Activated T-cell treated with anti-CD3 and anti-CD28 coated beads for 4 hours (primary cell): ENCODE data around the gene WDR38.

Experiments used
- DNase-seq: peaks from one replicate; pipeline ENCODE4 v3.0.0-alpha.2; 2020

The WDR38 gene

GRCh38 chr9:124852829-124853531 lies at the start of gene WDR38:
WDR38 (plus strand) TSS chr9:124853460; CDS start chr9:124853532, 72 bp downstream.
- DNase-seq = peak; percentile 54

DNA sequence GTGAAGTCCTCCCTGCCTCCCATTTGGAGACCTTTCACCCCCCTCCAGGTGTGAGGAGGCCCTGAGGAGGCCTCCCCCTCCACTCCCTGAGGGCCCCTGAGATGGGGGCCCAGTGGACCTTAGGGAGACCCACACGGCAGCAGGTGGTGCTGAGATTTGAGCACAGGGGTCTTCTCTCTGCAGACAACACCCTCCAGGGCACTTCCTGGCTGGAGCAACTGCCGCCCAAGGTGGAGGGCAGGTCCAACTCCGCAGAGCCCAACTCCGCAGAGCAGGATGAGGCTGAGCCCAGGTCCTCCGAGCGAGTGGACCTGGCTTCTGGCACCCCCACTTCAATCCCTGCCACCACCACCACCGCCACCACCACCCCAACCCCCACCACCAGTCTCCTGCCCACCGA lies 49.3 kb upstream of the WDR38 start:
- no peak for DNase-seq

DNA sequence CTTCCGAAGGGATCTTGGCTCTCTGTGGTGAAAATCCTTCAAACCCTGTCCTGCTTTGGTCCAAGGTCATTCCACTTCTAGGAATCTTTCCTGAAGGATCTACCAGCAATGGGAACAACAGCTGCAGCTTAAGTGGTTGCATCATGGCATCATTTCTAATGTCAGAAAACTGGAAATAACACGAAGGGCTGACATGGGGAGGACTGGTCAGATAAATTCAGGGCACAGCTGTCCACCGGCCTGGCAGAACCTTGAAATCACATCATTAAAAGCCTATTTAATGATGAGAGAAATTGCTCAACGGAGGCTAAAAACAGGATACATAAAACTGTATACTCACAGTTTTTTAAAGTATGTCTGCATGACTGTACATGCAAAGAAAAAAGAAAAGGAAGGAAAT lies 48.1 kb upstream of the WDR38 start:
- DNase-seq = no peak

- no peak for DNase-seq
Observed at GRCh38 chr9:124808246-124808956, 44.9 kb upstream of the WDR38 start.

- DNase-seq = no peak
Observed at GRCh38 chr9:124809211-124809610, 44.0 kb upstream of the WDR38 start.

DNA sequence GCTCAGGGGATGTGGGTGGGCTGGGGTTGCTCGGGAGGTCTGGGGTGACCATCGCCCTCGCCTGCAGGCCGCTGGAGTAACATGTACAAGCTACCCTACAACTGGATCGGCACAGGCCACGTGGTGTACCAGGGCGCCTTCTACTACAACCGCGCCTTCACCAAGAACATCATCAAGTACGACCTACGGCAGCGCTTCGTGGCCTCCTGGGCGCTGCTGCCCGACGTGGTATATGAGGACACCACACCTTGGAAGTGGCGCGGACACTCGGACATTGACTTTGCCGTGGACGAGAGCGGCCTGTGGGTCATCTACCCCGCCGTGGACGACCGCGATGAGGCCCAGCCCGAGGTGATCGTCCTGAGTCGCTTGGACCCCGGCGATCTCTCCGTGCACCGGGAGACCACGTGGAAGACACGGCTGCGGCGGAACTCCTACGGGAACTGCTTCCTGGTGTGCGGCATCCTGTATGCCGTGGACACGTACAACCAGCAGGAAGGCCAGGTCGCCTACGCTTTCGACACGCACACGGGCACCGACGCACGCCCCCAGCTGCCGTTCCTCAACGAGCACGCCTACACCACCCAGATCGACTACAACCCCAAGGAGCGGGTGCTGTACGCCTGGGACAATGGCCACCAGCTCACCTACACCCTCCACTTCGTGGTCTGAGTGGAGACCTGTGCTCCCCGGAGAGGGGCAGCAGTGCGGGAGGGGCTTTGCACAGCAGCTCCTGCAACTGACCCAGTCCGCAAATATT lies 43.3 kb upstream of the WDR38 start:
- DNase-seq = no peak

DNA sequence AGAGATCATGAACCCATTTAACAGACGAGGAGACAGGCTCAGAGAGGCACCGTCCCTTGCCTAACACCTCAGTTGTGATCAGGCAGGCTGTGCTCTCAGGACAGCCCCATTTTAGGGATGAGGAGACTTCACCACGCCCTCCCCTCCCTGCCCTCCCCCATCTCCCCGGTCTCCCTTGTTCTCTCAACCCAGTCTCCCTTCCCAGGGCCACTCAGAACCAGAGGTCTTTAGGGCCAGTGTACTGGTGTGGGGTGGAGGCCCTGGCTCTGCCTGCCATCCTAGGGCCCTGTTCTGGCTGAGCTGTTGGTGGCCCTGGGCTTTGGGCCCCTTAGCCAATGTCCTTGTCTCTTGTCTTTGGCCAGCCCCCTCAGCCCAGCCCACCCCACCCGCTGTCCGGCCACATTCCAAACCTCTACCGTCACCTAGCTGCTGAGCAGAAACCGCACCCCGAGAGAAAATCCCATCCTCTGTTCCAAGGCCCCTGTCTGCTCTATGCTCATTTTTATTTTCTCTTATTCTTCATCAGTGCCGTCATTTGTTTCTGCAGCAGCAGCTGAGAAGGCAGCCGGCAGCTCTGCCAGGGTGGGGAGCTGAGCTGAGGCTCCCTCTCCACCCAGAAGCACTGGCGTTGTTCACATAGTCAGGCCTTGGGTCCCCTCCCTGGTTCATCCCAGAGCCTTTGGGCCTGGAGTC lies 42.5 kb upstream of the WDR38 start:
- DNase-seq = no peak

- DNase-seq = no peak
Observed at GRCh38 chr9:124812441-124812876, 40.8 kb upstream of the WDR38 start.

GRCh38 chr9:124813041-124813440 lies 40.2 kb upstream of the WDR38 start:
- no peak for DNase-seq

DNA sequence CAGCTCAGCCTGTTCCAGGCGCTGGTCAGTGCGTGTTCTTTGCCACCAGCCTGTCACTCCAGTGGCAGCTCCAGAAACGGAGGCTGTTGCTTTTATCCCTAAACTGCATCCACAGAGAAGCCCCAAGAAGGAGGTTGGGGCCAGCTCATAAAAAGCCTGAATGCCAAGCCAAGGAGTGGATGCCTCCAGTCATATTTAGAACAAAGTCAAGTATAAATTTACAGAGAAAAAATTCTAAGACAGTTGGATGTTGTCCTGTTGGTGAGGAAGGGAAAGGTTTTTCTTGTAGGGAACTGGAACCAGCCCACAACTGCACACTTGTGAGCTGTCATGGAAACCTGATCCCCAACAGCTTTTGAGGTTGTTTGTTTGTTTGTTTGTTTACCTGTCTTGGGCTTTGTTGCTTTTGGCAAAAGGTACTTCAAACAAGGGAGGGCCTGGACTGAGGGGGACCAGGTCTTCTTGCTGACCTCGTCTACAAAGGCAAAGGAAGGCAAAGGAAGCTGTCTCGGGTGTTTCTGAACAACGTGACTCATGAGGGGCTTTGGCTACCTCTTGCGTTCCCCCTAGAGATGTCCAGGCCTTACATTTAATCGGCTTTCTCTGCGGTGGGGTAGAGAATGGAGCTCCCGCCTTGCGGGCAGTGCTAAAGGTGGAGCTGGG lies 39.6 kb upstream of the WDR38 start:
- no peak for DNase-seq

DNA sequence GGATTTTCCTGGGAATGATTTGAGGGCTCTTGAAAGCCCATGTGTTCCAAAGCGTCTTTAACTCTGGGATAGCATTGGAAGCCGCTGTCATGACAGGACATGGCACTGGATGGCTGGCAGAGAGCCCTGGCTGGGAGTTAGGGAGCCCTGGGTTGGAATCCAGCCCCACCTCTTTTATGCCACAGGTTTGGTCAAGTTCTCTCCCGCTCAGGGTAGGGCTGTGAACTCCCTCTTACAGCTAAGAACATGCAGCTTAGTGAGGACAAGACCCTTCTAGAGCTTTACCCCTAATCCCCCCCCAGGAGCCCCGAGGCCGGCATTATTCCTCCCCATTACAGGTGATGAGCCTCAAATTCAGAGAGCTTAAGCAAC lies 39.1 kb upstream of the WDR38 start:
- DNase-seq = no peak

GRCh38 chr9:124815601-124816000 lies 37.7 kb upstream of the WDR38 start:
- no peak for DNase-seq

DNA sequence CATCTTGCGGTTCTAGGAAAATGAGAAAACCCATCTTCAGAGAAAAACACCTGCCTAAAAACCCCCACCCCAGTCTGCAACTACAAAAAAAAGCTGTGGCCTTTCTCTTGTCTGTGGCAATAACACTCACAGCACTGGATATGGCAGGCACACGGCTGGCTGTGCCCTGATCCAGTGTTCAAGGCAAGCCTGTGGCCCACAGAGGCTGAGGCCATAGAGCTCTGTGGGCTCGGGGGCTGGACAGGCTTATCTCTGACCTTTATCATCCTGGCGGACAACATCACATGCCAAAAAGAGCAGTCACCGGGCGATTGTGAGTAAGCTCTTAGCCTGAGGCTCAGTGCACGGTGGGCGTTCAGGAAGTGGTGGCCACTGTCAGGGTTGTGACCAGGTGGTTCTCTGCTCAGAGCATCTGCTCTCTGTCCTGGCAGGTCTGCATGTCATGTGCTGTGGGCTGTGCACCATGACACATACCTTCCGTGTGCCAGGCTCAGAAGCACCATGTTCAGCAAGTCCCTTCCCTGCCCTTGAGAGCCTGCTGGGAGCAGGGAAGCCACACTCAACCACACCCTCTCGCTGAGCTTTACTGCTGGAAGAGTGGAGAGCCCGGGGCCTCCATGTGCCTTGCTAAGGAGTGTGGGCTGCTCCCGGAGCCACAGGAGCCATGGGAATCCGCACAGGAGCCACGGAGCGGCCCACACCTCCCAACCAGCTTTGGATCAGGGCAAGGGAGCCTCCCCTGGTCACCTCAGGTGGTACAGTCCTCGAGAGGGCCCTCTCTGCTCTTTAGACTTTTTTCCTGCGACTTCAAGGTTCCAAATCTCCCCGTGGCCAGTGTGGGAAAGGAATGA lies 34.6 kb upstream of the WDR38 start:
- DNase-seq = no peak

GRCh38 chr9:124820698-124821623 lies 32.3 kb upstream of the WDR38 start:
- no peak for DNase-seq

GRCh38 chr9:124828489-124829333 lies 24.5 kb upstream of the WDR38 start:
- DNase-seq = no peak

- DNase-seq = no peak
Observed at GRCh38 chr9:124829334-124829669, 24.0 kb upstream of the WDR38 start.

GRCh38 chr9:124830593-124830992 lies 22.7 kb upstream of the WDR38 start:
- DNase-seq = no peak

- no peak for DNase-seq
Observed at GRCh38 chr9:124831642-124832364, 21.5 kb upstream of the WDR38 start.

DNA sequence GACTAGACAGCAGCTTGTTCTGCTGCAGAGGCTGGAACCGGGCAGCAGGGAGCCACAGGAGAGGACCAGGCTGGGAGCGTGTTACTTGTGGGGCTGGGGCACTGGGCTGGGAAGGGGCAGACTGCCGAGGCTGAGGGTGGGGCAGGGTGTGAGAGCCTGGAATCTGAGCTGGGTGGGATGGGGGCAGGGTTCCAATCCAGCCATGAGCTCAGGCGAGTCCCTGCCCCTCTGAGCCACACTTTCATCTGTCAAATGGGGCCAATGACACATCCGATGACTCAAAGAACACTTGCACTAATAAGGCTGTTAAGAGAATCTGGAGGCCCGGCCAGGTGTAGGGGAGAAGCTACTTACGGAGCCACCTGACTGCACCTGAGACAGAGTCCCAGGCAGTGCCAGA lies 18.7 kb upstream of the WDR38 start:
- no peak for DNase-seq
